Caco-2 (cell line): ENCODE measurements around the gene CACTIN. TPM values are rescaled to one million over a fixed set of nuclear protein-coding genes. Genes with fewer than 3 reads are reported as not detected.

ENCODE experiments used
- BruUV-seq: library from RNA; stranded (reverse); fragments of 400-500 nt; replicated peaks from 2 replicates; lab custom pipeline; 2021; lab: Mats Ljungman, UMichigan
- CTCF ChIA-PET: fragments of 300-600 bp; sonication (Branson Sonifier 250); formaldehyde crosslinking; loops from one replicate; lab custom pipeline; 2022; ENCODE audit warnings: antibody characterized with exemption; lab: Charles Lee
- POLR2A ChIA-PET: fragments of 300-600 bp; sonication (Branson Sonifier 250); formaldehyde crosslinking; loops from one replicate; lab custom pipeline; 2022; ENCODE audit warnings: antibody characterized with exemption; lab: Charles Lee
- DNase-seq, 2 experiments: peaks; one replicate each; pipeline versions ENCODE4 v3.0.0 to v3.0.0-alpha.2; 2020 to 2022
- H3K27me3 ChIP-seq: replicated peaks from 2 replicates; pipeline ENCODE4 v1.6.0; 2011; ENCODE audit warnings: low read length; ENCODE audit not compliant: control insufficient read depth, insufficient read depth
- H3K36me3 ChIP-seq: 2 replicates; pipeline ENCODE4 v1.5.1; 2011; ENCODE audit warnings: low read length; ENCODE audit not compliant: control insufficient read depth, insufficient read depth
- H3K4me1 ChIP-seq: fragments of 250-450 bp; sonication (Bioruptor Pico); 2 replicates; pipeline ENCODE4 v1.5.1; 2020; ENCODE audit warnings: mild to moderate bottlenecking
- H3K4me3 ChIP-seq: 2 replicates; pipeline ENCODE4 v1.5.1; 2011; ENCODE audit warnings: low read depth, mild to moderate bottlenecking, control low read depth, low read length
- H3K9me3 ChIP-seq: fragments of 250-450 bp; sonication (Bioruptor Pico); 2 replicates; pipeline ENCODE4 v1.5.1; 2020; ENCODE audit warnings: mild to moderate bottlenecking, moderate library complexity
- H3K27ac Mint-ChIP-seq: one replicate; pipeline ENCODE4 v1.8.0; 2022; ENCODE audit warnings: mixed read lengths; ENCODE audit not compliant: unreplicated experiment
- H3K27me3 Mint-ChIP-seq: one replicate; pipeline ENCODE4 v1.8.0; 2022; ENCODE audit warnings: mixed read lengths; ENCODE audit not compliant: insufficient read depth, unreplicated experiment
- H3K36me3 Mint-ChIP-seq: one replicate; pipeline ENCODE4 v1.8.0; 2022; ENCODE audit warnings: mild to moderate bottlenecking, mixed read lengths; ENCODE audit not compliant: insufficient read depth, unreplicated experiment
- H3K4me1 Mint-ChIP-seq: one replicate; pipeline ENCODE4 v1.8.0; 2022; ENCODE audit warnings: low read depth, mixed read lengths; ENCODE audit not compliant: unreplicated experiment
- H3K4me3 Mint-ChIP-seq: one replicate; pipeline ENCODE4 v1.8.0; 2022; ENCODE audit warnings: mild to moderate bottlenecking, moderate library complexity, mixed read lengths; ENCODE audit not compliant: unreplicated experiment
- H3K9me3 Mint-ChIP-seq: one replicate; pipeline ENCODE4 v1.8.0; 2022; ENCODE audit warnings: mixed read lengths; ENCODE audit not compliant: unreplicated experiment
- intact Hi-C: fragments of 100-400 bp; cut with micrococcal nuclease; formaldehyde crosslinking; loops from one replicate; pipeline ENCODE4 v1.10.0; 2022; ENCODE audit not compliant: unreplicated experiment
- total RNA-seq: library from RNA; stranded (reverse); gene quantifications from 2 replicates; pipeline ENCODE4 v1.2.3, GENCODE V29; 2022
- TF ChIP-seq, protein P1 (sequence below), 2 experiments: fragments of 200-600 bp in 1 of 2; IDR thresholded peaks; 1 replicate in 1 of 2; 2 replicates in 1 of 2; pipeline versions ENCODE4 v1.5.1 to v1.8.0; 2011 to 2022; ENCODE audit warnings: antibody characterized with exemption in 1 of 2, control low read depth in 1 of 2, inconsistent platforms in 1 of 2, low read depth in 1 of 2, low read length in 1 of 2, mild to moderate bottlenecking in 1 of 2, moderate library complexity in 1 of 2; ENCODE audit not compliant: insufficient read depth in 1 of 2, severe bottlenecking in 1 of 2, unreplicated experiment in 1 of 2

Gene CACTIN
- total RNA-seq, 1 experiment from 2014 or later: 33.9 TPM

GRCh38 chr19:3661284-3662238 is 35.0 kb upstream of the CACTIN start:
- Histone ChIP-seq H3K4me1 (no peaks in the 10 kb centered on the region), H3K36me3 (no peaks in the 10 kb centered on the region), H3K4me3 (no peak overlapping the region), H3K27me3 (no peaks in the 10 kb centered on the region), H3K9me3 (no peaks in the 10 kb centered on the region)
- Mint-ChIP-seq H3K9me3 (no peaks in the 10 kb centered on the region), H3K27me3 (no peaks in the 10 kb centered on the region), H3K27ac (no peak overlapping the region), H3K4me3 (no peak overlapping the region), H3K36me3 (peaks cover 20% of the 10 kb centered on the region), H3K4me1 (no peaks in the 10 kb centered on the region)
- TF ChIP-seq, protein P1, sequence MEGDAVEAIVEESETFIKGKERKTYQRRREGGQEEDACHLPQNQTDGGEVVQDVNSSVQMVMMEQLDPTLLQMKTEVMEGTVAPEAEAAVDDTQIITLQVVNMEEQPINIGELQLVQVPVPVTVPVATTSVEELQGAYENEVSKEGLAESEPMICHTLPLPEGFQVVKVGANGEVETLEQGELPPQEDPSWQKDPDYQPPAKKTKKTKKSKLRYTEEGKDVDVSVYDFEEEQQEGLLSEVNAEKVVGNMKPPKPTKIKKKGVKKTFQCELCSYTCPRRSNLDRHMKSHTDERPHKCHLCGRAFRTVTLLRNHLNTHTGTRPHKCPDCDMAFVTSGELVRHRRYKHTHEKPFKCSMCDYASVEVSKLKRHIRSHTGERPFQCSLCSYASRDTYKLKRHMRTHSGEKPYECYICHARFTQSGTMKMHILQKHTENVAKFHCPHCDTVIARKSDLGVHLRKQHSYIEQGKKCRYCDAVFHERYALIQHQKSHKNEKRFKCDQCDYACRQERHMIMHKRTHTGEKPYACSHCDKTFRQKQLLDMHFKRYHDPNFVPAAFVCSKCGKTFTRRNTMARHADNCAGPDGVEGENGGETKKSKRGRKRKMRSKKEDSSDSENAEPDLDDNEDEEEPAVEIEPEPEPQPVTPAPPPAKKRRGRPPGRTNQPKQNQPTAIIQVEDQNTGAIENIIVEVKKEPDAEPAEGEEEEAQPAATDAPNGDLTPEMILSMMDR (IDR thresholded peaks at IDR 0.05; ENCODE audit: insufficient read depth in 1 of 2, low read depth in 1 of 2, low read length in 1 of 2, severe bottlenecking in 1 of 2, unreplicated experiment in 1 of 2): no peak
- ChIA-PET POLR2A (no interaction called here), CTCF (interaction anchor here (0.6 kb wide), 1 partner anchor 84 kb away, joined by 6 read pairs; no protein-coding TSS in a partner anchor)
- no peak for DNase-seq
- BruUV-seq: no TSS peak
- intact Hi-C loops: no loop called here

- DNase-seq: no peak
- Histone ChIP-seq H3K4me1 (no peaks in the 10 kb centered on the region), H3K4me3 (no peak overlapping the region), H3K36me3 (no peaks in the 10 kb centered on the region), H3K9me3 (no peaks in the 10 kb centered on the region), H3K27me3 (no peaks in the 10 kb centered on the region)
- TF ChIP-seq, protein P1 (IDR thresholded peaks at IDR 0.05; ENCODE audit: insufficient read depth in 1 of 2, low read depth in 1 of 2, low read length in 1 of 2, severe bottlenecking in 1 of 2, unreplicated experiment in 1 of 2): no peak
- no peaks in the 10 kb centered on the region for H3K9me3 Mint-ChIP-seq
- H3K27ac Mint-ChIP-seq: no peak overlapping the region
- no peak overlapping the region for H3K4me3 Mint-ChIP-seq
- H3K4me1 Mint-ChIP-seq: no peaks in the 10 kb centered on the region
- ChIA-PET POLR2A (no interaction called here), CTCF (no interaction called here)
- BruUV-seq: no TSS peak
- intact Hi-C loops: no loop called here
- no peaks in the 10 kb centered on the region for H3K27me3 Mint-ChIP-seq
- H3K36me3 Mint-ChIP-seq: peaks cover 20% of the 10 kb centered on the region
These were observed 34.1 kb upstream of the CACTIN start for GRCh38 chr19:3660493-3661219.

DNA sequence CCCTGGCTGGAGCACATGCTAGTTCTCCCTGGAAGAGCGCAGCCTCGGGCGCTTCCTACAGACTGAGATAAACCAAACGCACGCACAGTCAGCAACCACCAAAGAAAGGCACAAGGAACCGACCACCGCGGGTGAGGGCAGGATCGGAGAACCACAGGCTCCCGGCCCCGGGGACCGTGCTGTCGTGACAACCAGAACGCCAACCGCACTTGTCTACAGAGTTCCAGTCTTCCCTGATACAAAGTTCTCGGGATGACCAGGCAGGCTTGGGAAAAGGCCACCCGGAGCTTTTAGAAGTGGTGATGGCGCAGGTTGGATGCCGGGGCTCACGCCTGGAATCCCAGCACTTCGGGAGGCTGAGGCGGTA is 33.1 kb upstream of the CACTIN start:
- intact Hi-C loops: no loop called here
- no peaks in the 10 kb centered on the region for H3K4me1 Mint-ChIP-seq
- TF ChIP-seq, protein P1 (IDR thresholded peaks at IDR 0.05; ENCODE audit: insufficient read depth in 1 of 2, low read depth in 1 of 2, low read length in 1 of 2, severe bottlenecking in 1 of 2, unreplicated experiment in 1 of 2): no peak
- no peaks in the 10 kb centered on the region for H3K27me3 Mint-ChIP-seq
- peaks cover 20% of the 10 kb centered on the region for H3K36me3 Mint-ChIP-seq
- Histone ChIP-seq H3K4me3 (no peak overlapping the region), H3K27me3 (no peaks in the 10 kb centered on the region), H3K36me3 (no peaks in the 10 kb centered on the region), H3K9me3 (no peaks in the 10 kb centered on the region), H3K4me1 (no peaks in the 10 kb centered on the region)
- no peak overlapping the region for H3K4me3 Mint-ChIP-seq
- DNase-seq: no peak
- POLR2A ChIA-PET: no interaction called here
- no peak overlapping the region for H3K27ac Mint-ChIP-seq
- CTCF ChIA-PET: no interaction called here
- BruUV-seq: no TSS peak
- no peaks in the 10 kb centered on the region for H3K9me3 Mint-ChIP-seq
